Measurements from ENCODE around the gene HBE1. TPM values are rescaled to one million over a fixed set of nuclear protein-coding genes. Genes with fewer than 3 reads are reported as not detected.

HBE1 gene
- total and polyA plus RNA-seq, 9 of the 15 experiments (the other 6 are each of a cell fraction or from before 2014, with no cell fraction given) = 612 to 10,250 (median 2,181) TPM

DNA sequence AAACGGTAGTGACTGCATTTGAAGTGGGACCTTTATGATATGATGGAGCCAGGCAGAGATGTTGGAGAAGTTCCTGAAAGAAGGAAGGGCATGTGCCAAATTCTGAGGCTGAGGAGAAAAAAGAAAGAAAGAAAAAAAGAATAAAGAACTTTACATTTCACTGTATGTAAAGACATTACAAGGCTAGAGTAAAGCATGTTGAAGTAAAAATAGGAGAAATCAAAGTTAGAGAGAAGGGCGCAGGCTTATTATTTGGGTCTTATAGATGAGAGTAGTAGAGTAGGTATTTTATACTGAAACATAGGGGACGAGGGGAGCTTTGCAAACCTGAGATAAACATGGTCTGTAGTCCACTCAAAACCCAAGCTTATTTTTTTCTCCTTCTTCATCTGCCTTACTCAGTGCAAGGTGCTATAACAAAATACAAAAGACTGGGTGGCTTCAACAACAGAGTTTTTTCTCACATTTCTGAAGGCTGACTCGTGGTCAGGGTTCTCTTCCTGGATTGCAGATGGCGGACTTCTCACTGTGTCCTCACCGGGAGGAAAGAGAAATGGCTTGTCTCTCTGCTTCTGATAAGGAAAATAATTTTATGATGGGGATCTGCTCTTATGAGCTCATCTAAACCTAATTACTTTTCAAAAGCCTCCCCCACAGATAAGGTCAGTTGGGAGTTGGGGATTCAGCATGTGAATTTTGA lies 22.8 kb downstream of the HBE1 start (continued):
- TF ChIP-seq, protein P1, sequence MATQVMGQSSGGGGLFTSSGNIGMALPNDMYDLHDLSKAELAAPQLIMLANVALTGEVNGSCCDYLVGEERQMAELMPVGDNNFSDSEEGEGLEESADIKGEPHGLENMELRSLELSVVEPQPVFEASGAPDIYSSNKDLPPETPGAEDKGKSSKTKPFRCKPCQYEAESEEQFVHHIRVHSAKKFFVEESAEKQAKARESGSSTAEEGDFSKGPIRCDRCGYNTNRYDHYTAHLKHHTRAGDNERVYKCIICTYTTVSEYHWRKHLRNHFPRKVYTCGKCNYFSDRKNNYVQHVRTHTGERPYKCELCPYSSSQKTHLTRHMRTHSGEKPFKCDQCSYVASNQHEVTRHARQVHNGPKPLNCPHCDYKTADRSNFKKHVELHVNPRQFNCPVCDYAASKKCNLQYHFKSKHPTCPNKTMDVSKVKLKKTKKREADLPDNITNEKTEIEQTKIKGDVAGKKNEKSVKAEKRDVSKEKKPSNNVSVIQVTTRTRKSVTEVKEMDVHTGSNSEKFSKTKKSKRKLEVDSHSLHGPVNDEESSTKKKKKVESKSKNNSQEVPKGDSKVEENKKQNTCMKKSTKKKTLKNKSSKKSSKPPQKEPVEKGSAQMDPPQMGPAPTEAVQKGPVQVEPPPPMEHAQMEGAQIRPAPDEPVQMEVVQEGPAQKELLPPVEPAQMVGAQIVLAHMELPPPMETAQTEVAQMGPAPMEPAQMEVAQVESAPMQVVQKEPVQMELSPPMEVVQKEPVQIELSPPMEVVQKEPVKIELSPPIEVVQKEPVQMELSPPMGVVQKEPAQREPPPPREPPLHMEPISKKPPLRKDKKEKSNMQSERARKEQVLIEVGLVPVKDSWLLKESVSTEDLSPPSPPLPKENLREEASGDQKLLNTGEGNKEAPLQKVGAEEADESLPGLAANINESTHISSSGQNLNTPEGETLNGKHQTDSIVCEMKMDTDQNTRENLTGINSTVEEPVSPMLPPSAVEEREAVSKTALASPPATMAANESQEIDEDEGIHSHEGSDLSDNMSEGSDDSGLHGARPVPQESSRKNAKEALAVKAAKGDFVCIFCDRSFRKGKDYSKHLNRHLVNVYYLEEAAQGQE (IDR thresholded peaks at IDR 0.05; ENCODE audit: borderline replicate concordance) = no peak
- TF ChIP-seq, protein P1 (CRISPR knock-in tag; IDR thresholded peaks at IDR 0.05; ENCODE audit: low read depth) = no peak
- no peak for TF ChIP-seq HIVEP1 (CRISPR knock-in tag; IDR thresholded peaks at IDR 0.05)
- TF ChIP-seq RBBP5 (IDR thresholded peaks at IDR 0.05; ENCODE audit: borderline replicate concordance, insufficient read depth, low read length, poor library complexity, severe bottlenecking) = peak; percentile 38
- no peak for TF ChIP-seq TSC22D4 (tag; IDR thresholded peaks at IDR 0.05)
- no peak for TF ChIP-seq SRF (CRISPR knock-in tag; IDR thresholded peaks at IDR 0.05)
- peak; percentile 30; the same call in 1 of the 2 replicates for TF ChIP-seq THRAP3 (IDR thresholded peaks at IDR 0.05; ENCODE audit: borderline replicate concordance)
- 0 out of 4 replicates have a peak, but pooled peaks of 1 of the 2 experiments have one; percentile 3 for TF ChIP-seq KDM1A (IDR thresholded peaks at IDR 0.05)
- peak; percentile 30; the same call in 1 of the 2 replicates for TF ChIP-seq GABPB1 (CRISPR knock-in tag; IDR thresholded peaks at IDR 0.05)
- no peak for TF ChIP-seq BRCA1 (IDR thresholded peaks at IDR 0.05)
- no peak for TF ChIP-seq BRCA1 (CRISPR knock-in tag; IDR thresholded peaks at IDR 0.05)
- no peak for TF ChIP-seq FIP1L1 (IDR thresholded peaks at IDR 0.05; ENCODE audit: low read depth, low read length, poor library complexity, severe bottlenecking)
- TF ChIP-seq, protein P2, sequence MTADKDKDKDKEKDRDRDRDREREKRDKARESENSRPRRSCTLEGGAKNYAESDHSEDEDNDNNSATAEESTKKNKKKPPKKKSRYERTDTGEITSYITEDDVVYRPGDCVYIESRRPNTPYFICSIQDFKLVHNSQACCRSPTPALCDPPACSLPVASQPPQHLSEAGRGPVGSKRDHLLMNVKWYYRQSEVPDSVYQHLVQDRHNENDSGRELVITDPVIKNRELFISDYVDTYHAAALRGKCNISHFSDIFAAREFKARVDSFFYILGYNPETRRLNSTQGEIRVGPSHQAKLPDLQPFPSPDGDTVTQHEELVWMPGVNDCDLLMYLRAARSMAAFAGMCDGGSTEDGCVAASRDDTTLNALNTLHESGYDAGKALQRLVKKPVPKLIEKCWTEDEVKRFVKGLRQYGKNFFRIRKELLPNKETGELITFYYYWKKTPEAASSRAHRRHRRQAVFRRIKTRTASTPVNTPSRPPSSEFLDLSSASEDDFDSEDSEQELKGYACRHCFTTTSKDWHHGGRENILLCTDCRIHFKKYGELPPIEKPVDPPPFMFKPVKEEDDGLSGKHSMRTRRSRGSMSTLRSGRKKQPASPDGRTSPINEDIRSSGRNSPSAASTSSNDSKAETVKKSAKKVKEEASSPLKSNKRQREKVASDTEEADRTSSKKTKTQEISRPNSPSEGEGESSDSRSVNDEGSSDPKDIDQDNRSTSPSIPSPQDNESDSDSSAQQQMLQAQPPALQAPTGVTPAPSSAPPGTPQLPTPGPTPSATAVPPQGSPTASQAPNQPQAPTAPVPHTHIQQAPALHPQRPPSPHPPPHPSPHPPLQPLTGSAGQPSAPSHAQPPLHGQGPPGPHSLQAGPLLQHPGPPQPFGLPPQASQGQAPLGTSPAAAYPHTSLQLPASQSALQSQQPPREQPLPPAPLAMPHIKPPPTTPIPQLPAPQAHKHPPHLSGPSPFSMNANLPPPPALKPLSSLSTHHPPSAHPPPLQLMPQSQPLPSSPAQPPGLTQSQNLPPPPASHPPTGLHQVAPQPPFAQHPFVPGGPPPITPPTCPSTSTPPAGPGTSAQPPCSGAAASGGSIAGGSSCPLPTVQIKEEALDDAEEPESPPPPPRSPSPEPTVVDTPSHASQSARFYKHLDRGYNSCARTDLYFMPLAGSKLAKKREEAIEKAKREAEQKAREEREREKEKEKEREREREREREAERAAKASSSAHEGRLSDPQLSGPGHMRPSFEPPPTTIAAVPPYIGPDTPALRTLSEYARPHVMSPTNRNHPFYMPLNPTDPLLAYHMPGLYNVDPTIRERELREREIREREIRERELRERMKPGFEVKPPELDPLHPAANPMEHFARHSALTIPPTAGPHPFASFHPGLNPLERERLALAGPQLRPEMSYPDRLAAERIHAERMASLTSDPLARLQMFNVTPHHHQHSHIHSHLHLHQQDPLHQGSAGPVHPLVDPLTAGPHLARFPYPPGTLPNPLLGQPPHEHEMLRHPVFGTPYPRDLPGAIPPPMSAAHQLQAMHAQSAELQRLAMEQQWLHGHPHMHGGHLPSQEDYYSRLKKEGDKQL (CRISPR knock-in tag; IDR thresholded peaks at IDR 0.05; ENCODE audit: borderline replicate concordance) = no peak

Data from K562 (cell line).